Trophoblast cell (in vitro differentiated cells and primary cell): ENCODE results near the gene HYAL2.

Experiments used
- DNase-seq, 2 donors: peaks; one replicate each; pipeline ENCODE4 v3.0.0-alpha.2; 2016
- H2AFZ ChIP-seq: 2 replicates; pipeline ENCODE4 v1.6.1; 2013; ENCODE audit warnings: low read length, moderate library complexity, mild to moderate bottlenecking; ENCODE audit not compliant: insufficient read depth, poor library complexity
- H2AK5ac ChIP-seq: 2 replicates; pipeline ENCODE4 v1.6.1; 2013; ENCODE audit warnings: mild to moderate bottlenecking, low read length
- H2BK120ac ChIP-seq: 2 replicates; pipeline ENCODE4 v1.6.1; 2013; ENCODE audit warnings: low read length, mild to moderate bottlenecking, moderate library complexity; ENCODE audit not compliant: insufficient read depth, poor library complexity
- H2BK12ac ChIP-seq: 2 replicates; pipeline ENCODE4 v1.6.1; 2013; ENCODE audit warnings: mild to moderate bottlenecking, low read length, moderate library complexity
- H2BK5ac ChIP-seq: 2 replicates; pipeline ENCODE4 v1.6.1; 2013; ENCODE audit warnings: low read length, low read depth, moderate library complexity, mild to moderate bottlenecking; ENCODE audit not compliant: poor library complexity
- H3K14ac ChIP-seq: 2 replicates; pipeline ENCODE4 v1.6.1; 2013; ENCODE audit warnings: mild to moderate bottlenecking, low read length
- H3K18ac ChIP-seq: 2 replicates; pipeline ENCODE4 v1.6.1; 2013; ENCODE audit warnings: mild to moderate bottlenecking, low read length
- H3K23ac ChIP-seq: 2 replicates; pipeline ENCODE4 v1.6.1; 2013; ENCODE audit warnings: low read length
- H3K27ac ChIP-seq: 2 replicates; pipeline ENCODE4 v1.5.1; 2013; ENCODE audit warnings: low read depth, mild to moderate bottlenecking, inconsistent platforms, low read length, moderate library complexity
- H3K27me3 ChIP-seq: 2 replicates; pipeline ENCODE4 v1.6.1; 2013; ENCODE audit warnings: inconsistent platforms, mild to moderate bottlenecking, low read length, moderate library complexity; ENCODE audit not compliant: insufficient read depth
- H3K36me3 ChIP-seq, 2 experiments: 1 replicate in 1 of 2; 2 replicates in 1 of 2; pipeline ENCODE4 v1.6.1; 2013; ENCODE audit warnings: low read length in 2 of 2, mild to moderate bottlenecking in 2 of 2, moderate library complexity in 1 of 2; ENCODE audit not compliant: insufficient read depth in 2 of 2, control insufficient read depth in 1 of 2
- H3K4ac ChIP-seq: 2 replicates; pipeline ENCODE4 v1.6.1; 2013; ENCODE audit warnings: low read depth, mild to moderate bottlenecking, low read length, moderate library complexity
- H3K4me1 ChIP-seq, 2 experiments: 1 replicate in 1 of 2; 2 replicates in 1 of 2; pipeline ENCODE4 v1.6.1; 2013; ENCODE audit warnings: low read length in 2 of 2, mild to moderate bottlenecking in 2 of 2, moderate library complexity in 1 of 2; ENCODE audit not compliant: insufficient read depth in 2 of 2, control insufficient read depth in 1 of 2
- H3K4me2 ChIP-seq: 2 replicates; pipeline ENCODE4 v1.6.1; 2013; ENCODE audit warnings: inconsistent platforms, mild to moderate bottlenecking, low read length, moderate library complexity
- H3K4me3 ChIP-seq: 2 replicates; pipeline ENCODE4 v1.5.1; 2013; ENCODE audit warnings: mild to moderate bottlenecking, low read depth, low read length, inconsistent platforms
- H3K79me1 ChIP-seq: one replicate; pipeline ENCODE4 v1.6.1; 2013; ENCODE audit warnings: low read length
- H3K79me2 ChIP-seq: 2 replicates; pipeline ENCODE4 v1.6.1; 2013; ENCODE audit warnings: low read length, mild to moderate bottlenecking; ENCODE audit not compliant: control insufficient read depth, insufficient read depth, poor library complexity
- H3K9ac ChIP-seq: 2 replicates; pipeline ENCODE4 v1.6.1; 2013; ENCODE audit warnings: mild to moderate bottlenecking, low read length
- H3K9me3 ChIP-seq: 2 replicates; pipeline ENCODE4 v1.6.1; 2013; ENCODE audit warnings: low read depth, mild to moderate bottlenecking, control low read depth, inconsistent platforms, low read length; ENCODE audit not compliant: insufficient read depth
- H4K12ac ChIP-seq: 2 replicates; pipeline ENCODE4 v1.6.1; 2013; ENCODE audit warnings: low read depth, mild to moderate bottlenecking, low read length, moderate library complexity
- H4K8ac ChIP-seq: 2 replicates; pipeline ENCODE4 v1.6.1; 2013; ENCODE audit warnings: low read depth, mild to moderate bottlenecking, low read length, moderate library complexity
- H4K91ac ChIP-seq: one replicate; pipeline ENCODE4 v1.6.1; 2013; ENCODE audit warnings: low read depth, mild to moderate bottlenecking, low read length, moderate library complexity
- WGBS: extraction: QIAGEN DNeasy Blood & Tissue Kit; methylation state at CpG from one replicate; pipeline ENCODE4 v1.1.7; 2013; ENCODE audit warnings: missing lambda C conversion rate; ENCODE audit not compliant: insufficient read length, insufficient coverage; ENCODE audit errors: extremely low coverage; 5-methylcytosine and 5-hydroxymethylcytosine counted together

Gene HYAL2

DNA sequence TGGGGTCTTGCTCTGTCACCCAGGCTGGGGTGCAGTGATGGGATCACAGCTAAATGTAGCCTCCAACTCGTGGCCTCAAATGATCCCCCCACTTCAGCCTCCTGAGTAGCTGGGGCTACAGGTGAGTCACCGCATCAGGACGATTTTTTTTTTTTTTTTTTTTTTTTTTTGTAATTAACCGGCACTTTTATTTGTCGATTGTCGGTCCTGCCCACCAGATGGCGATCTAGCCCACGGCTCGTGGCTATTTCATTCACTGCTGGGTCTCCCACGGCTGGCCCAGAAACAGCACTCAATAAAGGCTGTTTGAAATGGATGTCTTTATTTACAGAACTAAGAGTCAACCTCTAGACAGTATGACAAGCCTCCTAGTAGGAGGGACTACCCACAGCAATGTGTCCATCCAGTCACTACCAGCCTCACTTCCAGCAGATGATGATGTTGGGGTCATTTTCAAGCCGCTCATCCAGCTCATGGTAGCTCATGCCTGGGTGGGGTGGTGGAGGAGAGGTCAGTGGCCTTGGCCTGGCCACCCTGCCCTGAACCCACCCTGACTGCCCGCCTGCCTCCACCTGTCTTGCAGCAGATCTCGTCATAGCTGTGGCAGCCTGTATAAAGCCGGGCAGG, 24.8 kb upstream of the HYAL2 start:
- no peak overlapping the region for H2AK5ac ChIP-seq
- peak; percentile 36 to 70 for DNase-seq
- peaks cover 12 to 13% of the 10 kb centered on the region in 2 experiments for H3K36me3 ChIP-seq
- H4K91ac ChIP-seq: no peak overlapping the region
- peaks cover 5% of the 10 kb centered on the region for H3K79me1 ChIP-seq
- H3K4me2 ChIP-seq: no peak overlapping the region
- H3K9me3 ChIP-seq: peaks cover 2% of the 10 kb centered on the region
- no peak overlapping the region for H4K12ac ChIP-seq
- H3K27ac ChIP-seq: no peak overlapping the region
- peaks cover 2% of the 10 kb centered on the region for H3K79me2 ChIP-seq
- H3K4me1 ChIP-seq: peaks cover 17 to 26% of the 10 kb centered on the region in 2 experiments
- no CpG with 5 or more reads among the region's 14 CpGs for WGBS
- H2BK120ac ChIP-seq: no peak overlapping the region
- H3K14ac ChIP-seq: no peak overlapping the region
- no peak overlapping the region for H2BK12ac ChIP-seq
- H3K18ac ChIP-seq: no peak overlapping the region
- H2BK5ac ChIP-seq: no peak overlapping the region
- H3K4ac ChIP-seq: no peak overlapping the region
- no peak overlapping the region for H3K23ac ChIP-seq
- H4K8ac ChIP-seq: no peak overlapping the region
- no peak overlapping the region for H3K9ac ChIP-seq
- no peak overlapping the region for H2AFZ ChIP-seq
- H3K27me3 ChIP-seq: peaks cover 4% of the 10 kb centered on the region
- no peak overlapping the region for H3K4me3 ChIP-seq

DNA sequence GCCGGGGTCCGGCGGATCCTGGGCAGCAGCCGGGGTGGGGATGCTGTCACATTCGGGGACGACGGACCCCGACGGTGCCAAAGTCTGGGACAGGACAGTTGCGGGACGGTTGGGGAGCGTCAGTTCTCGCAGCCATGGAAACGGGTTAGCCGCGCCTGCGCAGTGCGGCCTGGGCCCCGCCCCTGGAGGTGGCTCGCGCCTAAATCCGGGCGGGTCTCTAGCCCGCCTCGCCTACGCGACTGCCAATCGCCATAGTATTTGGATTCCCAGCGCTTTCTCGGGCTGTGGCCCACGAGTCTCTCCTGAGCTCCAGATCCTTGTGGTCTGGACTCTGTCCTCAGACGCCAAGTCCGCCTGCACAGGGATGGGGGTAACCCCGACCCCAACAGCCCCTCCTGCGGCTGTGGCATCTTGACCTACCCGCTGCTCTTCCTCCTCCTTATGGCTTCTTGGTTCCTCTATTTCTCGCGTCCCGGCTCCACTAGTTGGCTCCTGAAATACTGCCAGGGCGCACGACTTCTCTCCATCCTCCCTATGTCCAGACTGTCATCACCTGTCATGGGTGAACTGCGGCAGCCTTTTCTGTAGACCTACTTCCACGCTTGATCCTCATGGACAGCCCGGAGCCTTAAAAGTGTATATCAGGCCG, 23.2 kb upstream of the HYAL2 start, which contains the start of gene ZMYND10:
ZMYND10 (minus strand) TSS at position 147 of the 649 bp plus-strand sequence. CDS start 153 bp downstream, outside the sequence.
- H2AFZ ChIP-seq: peak within 1 kb of the TSS; percentile 28
- no CpG with 5 or more reads among the region's 45 CpGs for WGBS

DNA sequence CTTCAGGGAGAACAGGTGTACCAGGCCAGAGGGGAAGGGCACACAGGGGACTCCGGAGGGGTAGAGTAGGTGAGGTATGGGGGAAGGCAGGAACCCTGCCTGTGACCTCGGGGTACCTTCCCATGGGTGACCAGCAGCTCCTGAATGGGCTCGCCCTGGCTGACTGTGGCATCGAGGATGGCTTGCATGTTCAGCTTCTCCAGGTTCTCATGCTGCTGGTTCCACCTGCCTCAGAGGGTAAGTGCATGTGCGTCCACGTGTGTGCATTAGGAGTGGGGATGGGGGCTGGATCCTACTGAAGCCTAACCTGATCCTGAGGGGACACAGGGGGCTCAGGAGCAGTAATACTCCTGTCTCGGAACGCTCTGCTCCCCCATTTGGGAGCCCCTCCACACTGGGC, 22.5 kb upstream of the HYAL2 start:
- H3K27ac ChIP-seq: no peak overlapping the region
- H2BK120ac ChIP-seq: no peak overlapping the region
- no peak overlapping the region for H2BK12ac ChIP-seq
- no peaks in the 10 kb centered on the region for H3K79me1 ChIP-seq
- no peak overlapping the region for H2AK5ac ChIP-seq
- no CpG with 5 or more reads among the region's 8 CpGs for WGBS
- H2AFZ ChIP-seq: no peak overlapping the region
- H3K4me1 ChIP-seq: peaks cover 18 to 22% of the 10 kb centered on the region in 2 experiments
- no peak overlapping the region for H4K12ac ChIP-seq
- no peak overlapping the region for H4K91ac ChIP-seq
- H3K9me3 ChIP-seq: peaks cover 9% of the 10 kb centered on the region
- no peak overlapping the region for H2BK5ac ChIP-seq
- H3K4me2 ChIP-seq: peak overlapping the region; percentile 82
- no peak overlapping the region for H3K18ac ChIP-seq
- H3K36me3 ChIP-seq: peaks cover 12 to 13% of the 10 kb centered on the region in 2 experiments
- no peaks in the 10 kb centered on the region for H3K79me2 ChIP-seq
- H3K27me3 ChIP-seq: peaks cover 21% of the 10 kb centered on the region
- H3K14ac ChIP-seq: no peak overlapping the region
- H3K4me3 ChIP-seq: no peak overlapping the region
- H3K23ac ChIP-seq: no peak overlapping the region
- H3K9ac ChIP-seq: peak overlapping the region; percentile 11
- H3K4ac ChIP-seq: no peak overlapping the region
- DNase-seq: no peak
- no peak overlapping the region for H4K8ac ChIP-seq

More for the DNA sequence above, 23.2 kb upstream of the HYAL2 start, which contains the start of gene ZMYND10:
- Histone ChIP-seq H2BK120ac (no peak within 1 kb of the TSS), H3K9me3 (peaks cover 4% of the 10 kb centered on the region), H2AK5ac (no peak within 1 kb of the TSS), H3K14ac (peak within 1 kb of the TSS; percentile 26), H3K18ac (no peak within 1 kb of the TSS), H3K4me1 (peaks cover 17 to 22% of the 10 kb centered on the region in 2 experiments), H3K23ac (no peak within 1 kb of the TSS), H2BK12ac (no peak within 1 kb of the TSS), H4K12ac (no peak within 1 kb of the TSS), H3K9ac (peak within 1 kb of the TSS; percentile 66), H4K91ac (no peak within 1 kb of the TSS), H3K4ac (no peak within 1 kb of the TSS), H3K4me2 (peak within 1 kb of the TSS; percentile 82), H4K8ac (peak within 1 kb of the TSS; percentile 11), H3K79me1 (peaks cover 3% of the 10 kb centered on the region), H2BK5ac (no peak within 1 kb of the TSS), H3K27me3 (peaks cover 14% of the 10 kb centered on the region), H3K27ac (no peak within 1 kb of the TSS), H3K79me2 (peaks cover 2% of the 10 kb centered on the region), H3K36me3 (peaks cover 12 to 13% of the 10 kb centered on the region in 2 experiments), H3K4me3 (peak within 1 kb of the TSS; percentile 56)
- peak; percentile 82 to 88 for DNase-seq

DNA sequence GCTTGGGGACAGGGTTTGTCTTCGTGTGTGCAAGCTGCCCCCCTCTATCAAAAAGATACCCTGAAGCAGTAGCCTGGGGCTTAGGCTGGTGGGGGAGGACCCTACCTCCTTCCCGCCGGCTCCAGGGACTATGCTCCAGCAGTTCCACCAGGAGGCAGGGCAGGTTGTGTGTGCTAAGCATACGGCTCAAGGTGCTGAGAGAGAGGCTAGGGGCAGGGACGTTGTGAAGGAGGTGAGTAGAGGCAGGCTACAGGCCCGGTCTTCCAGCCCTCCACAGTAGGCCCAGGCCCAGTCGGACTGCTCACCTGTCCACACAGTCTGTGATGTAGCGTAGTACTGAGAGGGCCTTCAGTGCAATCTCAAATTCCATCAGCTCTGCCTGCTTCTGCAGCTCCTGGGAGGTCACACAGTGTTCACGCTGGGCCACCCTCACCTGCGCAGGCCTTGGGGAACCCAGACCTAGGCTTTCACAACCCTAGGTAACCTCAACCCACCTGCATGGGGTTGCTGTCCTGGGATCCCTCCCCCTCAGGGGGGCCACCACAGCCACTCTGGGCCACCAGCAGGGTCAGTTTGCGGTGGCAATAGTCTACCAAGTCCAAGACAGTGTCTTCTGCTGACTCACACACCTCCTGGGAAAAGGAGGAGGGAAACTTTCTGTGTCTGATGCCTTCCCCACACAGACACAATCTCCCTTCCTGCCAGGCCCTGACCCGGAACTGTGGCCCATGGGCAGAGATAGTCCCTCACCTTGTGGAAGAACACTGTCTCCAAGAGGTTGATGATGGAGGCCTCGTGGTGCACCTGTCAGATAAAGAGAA, 20.5 kb upstream of the HYAL2 start:
- Histone ChIP-seq H4K12ac (no peak overlapping the region), H3K18ac (no peak overlapping the region), H2BK120ac (no peak overlapping the region), H3K27me3 (peaks cover 31% of the 10 kb centered on the region), H4K8ac (no peak overlapping the region), H3K14ac (no peak overlapping the region), H2AK5ac (no peak overlapping the region), H3K4me1 (peaks cover 14 to 17% of the 10 kb centered on the region in 2 experiments), H3K4ac (no peak overlapping the region), H3K23ac (no peak overlapping the region), H3K79me1 (no peaks in the 10 kb centered on the region), H3K9ac (no peak overlapping the region), H3K4me3 (no peak overlapping the region), H2BK12ac (no peak overlapping the region), H4K91ac (no peak overlapping the region), H2BK5ac (no peak overlapping the region), H3K27ac (no peak overlapping the region), H3K36me3 (peaks cover 3 to 4% of the 10 kb centered on the region in 2 experiments), H3K9me3 (peaks cover 7% of the 10 kb centered on the region), H2AFZ (no peak overlapping the region), H3K79me2 (no peaks in the 10 kb centered on the region), H3K4me2 (no peak overlapping the region)
- no CpG with 5 or more reads among the region's 13 CpGs for WGBS
- peak in 1 of 2 donors; percentile 25 for DNase-seq
